Lower leg skin (tissue), 3 donors: ENCODE data around the gene ZNF410.

Source experiments
- POLR2A ChIP-seq, 2 donors: fragments of 450-650 bp; IDR thresholded peaks; one replicate each; pipeline ENCODE4 v1.6.1; 2016 to 2017; ENCODE audit warnings: antibody characterized with exemption in 2 of 2, mild to moderate bottlenecking in 1 of 2, moderate library complexity in 1 of 2
- TF ChIP-seq, protein P1 (sequence below), 3 donors: fragments of 450-650 bp; IDR thresholded peaks; one replicate each; pipeline ENCODE4 v1.5.1; 2016; ENCODE audit warnings: antibody characterized with exemption in 3 of 3, mild to moderate bottlenecking in 3 of 3, moderate library complexity in 2 of 3

DNA sequence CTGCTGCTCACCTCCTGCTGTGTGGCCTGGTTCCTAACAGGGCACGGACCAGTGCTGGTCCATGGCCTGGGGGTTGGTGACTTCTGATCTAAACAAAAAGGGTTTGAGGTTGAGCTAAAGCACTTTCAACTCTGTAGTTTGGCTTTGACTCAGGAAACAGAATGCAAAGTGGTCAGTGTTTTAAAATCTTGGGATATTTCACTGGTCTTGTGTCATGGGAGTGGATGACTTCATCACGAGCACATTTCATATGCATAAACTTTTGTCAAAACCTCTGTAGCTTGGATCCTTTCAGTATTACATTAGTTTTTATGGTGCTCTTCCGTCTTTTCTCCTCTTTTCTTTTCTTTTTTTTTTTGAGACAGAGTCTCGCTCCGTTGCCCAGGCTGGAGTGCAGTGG is 37.7 kb downstream of the ZNF410 start:
- TF ChIP-seq, protein P1, sequence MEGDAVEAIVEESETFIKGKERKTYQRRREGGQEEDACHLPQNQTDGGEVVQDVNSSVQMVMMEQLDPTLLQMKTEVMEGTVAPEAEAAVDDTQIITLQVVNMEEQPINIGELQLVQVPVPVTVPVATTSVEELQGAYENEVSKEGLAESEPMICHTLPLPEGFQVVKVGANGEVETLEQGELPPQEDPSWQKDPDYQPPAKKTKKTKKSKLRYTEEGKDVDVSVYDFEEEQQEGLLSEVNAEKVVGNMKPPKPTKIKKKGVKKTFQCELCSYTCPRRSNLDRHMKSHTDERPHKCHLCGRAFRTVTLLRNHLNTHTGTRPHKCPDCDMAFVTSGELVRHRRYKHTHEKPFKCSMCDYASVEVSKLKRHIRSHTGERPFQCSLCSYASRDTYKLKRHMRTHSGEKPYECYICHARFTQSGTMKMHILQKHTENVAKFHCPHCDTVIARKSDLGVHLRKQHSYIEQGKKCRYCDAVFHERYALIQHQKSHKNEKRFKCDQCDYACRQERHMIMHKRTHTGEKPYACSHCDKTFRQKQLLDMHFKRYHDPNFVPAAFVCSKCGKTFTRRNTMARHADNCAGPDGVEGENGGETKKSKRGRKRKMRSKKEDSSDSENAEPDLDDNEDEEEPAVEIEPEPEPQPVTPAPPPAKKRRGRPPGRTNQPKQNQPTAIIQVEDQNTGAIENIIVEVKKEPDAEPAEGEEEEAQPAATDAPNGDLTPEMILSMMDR (IDR thresholded peaks at IDR 0.05), result no peak
- no peak for TF ChIP-seq POLR2A (IDR thresholded peaks at IDR 0.05)
